Loucy (cell line): Measurements from ENCODE around the gene FAM171A2.

Experiments used
- H2AFZ ChIP-seq: fragments of 200-600 bp; sonication (generic); 2 replicates; pipeline ENCODE4 v1.6.0; 2016; ENCODE audit warnings: antibody characterized with exemption, mild to moderate bottlenecking, low read length, moderate library complexity
- H3F3A ChIP-seq: fragments of 200-600 bp; 2 replicates; pipeline ENCODE4 v1.6.0; 2016; ENCODE audit warnings: antibody characterized with exemption, low read depth, mild to moderate bottlenecking
- H3K27me3 ChIP-seq: fragments of 200-600 bp; sonication (generic); 2 replicates; pipeline ENCODE4 v1.6.1; 2014; ENCODE audit warnings: low read length, mild to moderate bottlenecking; ENCODE audit not compliant: insufficient read depth, poor library complexity, severe bottlenecking
- H3K36me3 ChIP-seq: fragments of 200-600 bp; sonication (generic); 2 replicates; pipeline ENCODE4 v1.6.1; 2016; ENCODE audit warnings: low read length; ENCODE audit not compliant: insufficient read depth
- H3K4me1 ChIP-seq: fragments of 200-600 bp; sonication (generic); 2 replicates; pipeline ENCODE4 v1.5.1; 2014; ENCODE audit warnings: low read length, mild to moderate bottlenecking; ENCODE audit not compliant: insufficient read depth, poor library complexity, severe bottlenecking
- H3K4me2 ChIP-seq: fragments of 200-600 bp; sonication (generic); 2 replicates; pipeline ENCODE4 v1.6.0; 2014; ENCODE audit warnings: antibody characterized with exemption, low read length, low read depth, mild to moderate bottlenecking; ENCODE audit not compliant: poor library complexity, severe bottlenecking
- H3K4me3 ChIP-seq: fragments of 200-600 bp; sonication (generic); 2 replicates; pipeline ENCODE4 v1.5.1; 2014; ENCODE audit warnings: low read length, mild to moderate bottlenecking, mixed read lengths; ENCODE audit not compliant: poor library complexity, severe bottlenecking
- H3K79me2 ChIP-seq: fragments of 200-600 bp; sonication (generic); 2 replicates; pipeline ENCODE4 v1.6.1; 2014; ENCODE audit warnings: low read length; ENCODE audit not compliant: insufficient read depth
- H3K9ac ChIP-seq: fragments of 200-600 bp; sonication (generic); 2 replicates; pipeline ENCODE4 v1.6.0; 2014; ENCODE audit warnings: mild to moderate bottlenecking, low read depth, low read length, moderate library complexity; ENCODE audit not compliant: poor library complexity, severe bottlenecking
- H3K9me2 ChIP-seq: fragments of 200-600 bp; sonication (generic); replicated peaks from 2 replicates; pipeline ENCODE4 v1.6.1; 2016; ENCODE audit warnings: low read depth, low read length, mixed read lengths
- H3K9me3 ChIP-seq: fragments of 200-600 bp; sonication (generic); 2 replicates; pipeline ENCODE4 v1.6.1; 2014; ENCODE audit warnings: mild to moderate bottlenecking, antibody characterized with exemption, low read length, low read depth; ENCODE audit not compliant: insufficient read depth
- H4K20me1 ChIP-seq: fragments of 200-600 bp; sonication (generic); 2 replicates; pipeline ENCODE4 v1.6.0; 2014; ENCODE audit warnings: antibody characterized with exemption, low read length, mild to moderate bottlenecking; ENCODE audit not compliant: insufficient read depth, poor library complexity, severe bottlenecking
- CTCF ChIP-seq: fragments of 200-600 bp; sonication (generic); conservative IDR thresholded peaks from 2 replicates; pipeline ENCODE4 v1.5.1; 2014; ENCODE audit warnings: mild to moderate bottlenecking, antibody characterized with exemption, low read length
- EZH2phosphoT487 ChIP-seq: fragments of 200-600 bp; IDR thresholded peaks from 2 replicates; pipeline ENCODE4 v1.6.1; 2018; ENCODE audit warnings: antibody characterized with exemption, mild to moderate bottlenecking, moderate library complexity, borderline replicate concordance

Gene FAM171A2

GRCh38 chr17:44390250-44390870, 26.7 kb upstream of the FAM171A2 start:
- Histone ChIP-seq H3K4me2 (peak overlapping the region; percentile 49), H4K20me1 (no peaks in the 10 kb centered on the region), H3K36me3 (no peaks in the 10 kb centered on the region), H3F3A (no peaks in the 10 kb centered on the region), H3K9me2 (no peaks in the 10 kb centered on the region), H3K4me1 (peaks cover 26% of the 10 kb centered on the region), H2AFZ (peak overlapping the region; percentile 74), H3K4me3 (peak overlapping the region; percentile 37), H3K79me2 (no peaks in the 10 kb centered on the region), H3K27me3 (no peaks in the 10 kb centered on the region), H3K9me3 (no peaks in the 10 kb centered on the region), H3K9ac (peak overlapping the region; percentile 26)
- TF ChIP-seq CTCF (no peak), EZH2phosphoT487 (no peak)

GRCh38 chr17:44389723-44390202, 26.1 kb upstream of the FAM171A2 start:
- Histone ChIP-seq H3K9me2 (no peaks in the 10 kb centered on the region), H3F3A (no peaks in the 10 kb centered on the region), H3K4me3 (peak overlapping the region; percentile 37), H3K9ac (peak overlapping the region; percentile 26), H3K27me3 (no peaks in the 10 kb centered on the region), H4K20me1 (no peaks in the 10 kb centered on the region), H3K4me2 (peak overlapping the region; percentile 49), H3K4me1 (peaks cover 26% of the 10 kb centered on the region), H2AFZ (peak overlapping the region; percentile 74), H3K9me3 (no peaks in the 10 kb centered on the region), H3K79me2 (no peaks in the 10 kb centered on the region), H3K36me3 (no peaks in the 10 kb centered on the region)
- TF ChIP-seq CTCF (no peak), EZH2phosphoT487 (no peak)

GRCh38 chr17:44389281-44389680, 25.6 kb upstream of the FAM171A2 start, which contains the start of gene ITGA2B:
TSS of gene ITGA2B (minus strand) at chr17:44389649. CDS start at chr17:44389473, 176 bp downstream.
- Histone ChIP-seq H3K9ac (peak within 1 kb of the TSS; percentile 26), H3K9me2 (no peaks in the 10 kb centered on the region), H3K27me3 (no peaks in the 10 kb centered on the region), H3F3A (no peaks in the 10 kb centered on the region), H3K9me3 (no peaks in the 10 kb centered on the region), H2AFZ (peak within 1 kb of the TSS; percentile 74), H3K4me2 (peak within 1 kb of the TSS; percentile 49), H3K79me2 (no peaks in the 10 kb centered on the region), H3K4me3 (peak within 1 kb of the TSS; percentile 37), H4K20me1 (no peaks in the 10 kb centered on the region), H3K4me1 (peaks cover 26% of the 10 kb centered on the region), H3K36me3 (no peaks in the 10 kb centered on the region)
- TF ChIP-seq CTCF (no peak), EZH2phosphoT487 (no peak)
